Activated CD4-positive, alpha-beta T cell treated with anti-CD3 and anti-CD28 coated beads for 36 hours (primary cell): ENCODE measurements around the gene RNH1. TPM values are rescaled to one million over a fixed set of nuclear protein-coding genes. Genes with fewer than 3 reads are reported as not detected.
"Not testable (repeated sequence)": the region's sequence is repeated elsewhere in the genome, so short reads cannot be mapped to it uniquely, and the experiment has no call there.

Experiments used
- ATAC-seq: fragments of 200-7000 bp; cut with Tn5 transposase; one replicate; pipeline ENCODE4 v1.10.0; 2021; ENCODE audit warnings: mild to moderate bottlenecking, moderate library complexity
- CTCF ChIA-PET: fragments of 350-600 bp; sonication (Branson Sonifier 250); formaldehyde crosslinking; loops from one replicate; lab custom pipeline; 2021; ENCODE audit warnings: antibody characterized with exemption; lab: Charles Lee
- POLR2A ChIA-PET: fragments of 350-600 bp; sonication (Branson Sonifier 250); formaldehyde crosslinking; loops from one replicate; lab custom pipeline; 2021; ENCODE audit warnings: antibody characterized with exemption, inconsistent platforms; lab: Charles Lee
- DNase-seq: peaks from one replicate; pipeline ENCODE4 v3.0.0-alpha.2; 2020
- H3K27ac Mint-ChIP-seq: one replicate; pipeline ENCODE4 v1.8.0; 2021; ENCODE audit warnings: mixed read lengths
- H3K27me3 Mint-ChIP-seq: one replicate; pipeline ENCODE4 v1.8.0; 2021; ENCODE audit warnings: mixed read lengths
- H3K36me3 Mint-ChIP-seq: one replicate; pipeline ENCODE4 v1.8.0; 2021; ENCODE audit warnings: low read depth, mixed read lengths
- H3K4me1 Mint-ChIP-seq: one replicate; pipeline ENCODE4 v1.8.0; 2021; ENCODE audit warnings: mixed read lengths
- H3K4me3 Mint-ChIP-seq: one replicate; pipeline ENCODE4 v1.8.0; 2021; ENCODE audit warnings: mild to moderate bottlenecking, moderate library complexity, mixed read lengths
- H3K9me3 Mint-ChIP-seq: one replicate; pipeline ENCODE4 v1.8.0; 2021; ENCODE audit warnings: low read depth, mixed read lengths
- intact Hi-C, 2 experiments: fragments of 100-400 bp; cut with DNase I in 1 of 2; cut with micrococcal nuclease in 1 of 2; formaldehyde crosslinking; loops; one replicate each; pipeline versions ENCODE4 v1.14.2 to v1.15.1; 2022 to 2024; cut with DNase I, micrococcal nuclease
- total RNA-seq, 2 experiments: library from RNA; stranded (reverse); gene quantifications; one replicate each; pipeline ENCODE4 v1.2.3, GENCODE V29; 2021

Gene RNH1
- total RNA-seq, 2 experiments from 2014 or later: 111 to 116 TPM

GRCh38 chr11:530960-531831 is 24.2 kb upstream of the RNH1 start:
- Mint-ChIP-seq H3K9me3 (no peaks in the 10 kb centered on the region), H3K27ac (no peak overlapping the region), H3K36me3 (peaks cover 1% of the 10 kb centered on the region), H3K4me3 (no peak overlapping the region), H3K4me1 (peaks cover 6% of the 10 kb centered on the region), H3K27me3 (no peaks in the 10 kb centered on the region)
- no peak for DNase-seq
- no peak for ATAC-seq
- ChIA-PET POLR2A (interaction anchor here (0.6 kb wide), 1 partner anchor 288 kb away, joined by 3 read pairs; the partner anchor contains the start of gene PNPLA2), CTCF (no interaction called here)
- intact Hi-C loops: no loop called here

GRCh38 chr11:529728-530411 is 22.8 kb upstream of the RNH1 start:
- Mint-ChIP-seq H3K4me3 (no peak overlapping the region), H3K27me3 (no peaks in the 10 kb centered on the region), H3K9me3 (no peaks in the 10 kb centered on the region), H3K4me1 (peaks cover 5% of the 10 kb centered on the region), H3K27ac (no peak overlapping the region), H3K36me3 (peaks cover 1% of the 10 kb centered on the region)
- ATAC-seq (no peak), DNase-seq (no peak)
- ChIA-PET POLR2A (no interaction called here), CTCF (no interaction called here)
- intact Hi-C loops: no loop called here

GRCh38 chr11:528815-529727 is 22.0 kb upstream of the RNH1 start:
- H3K36me3 Mint-ChIP-seq: peaks cover 1% of the 10 kb centered on the region
- no peak overlapping the region for H3K27ac Mint-ChIP-seq
- intact Hi-C loops: no loop called here
- POLR2A ChIA-PET: no interaction called here
- H3K27me3 Mint-ChIP-seq: no peaks in the 10 kb centered on the region
- no peaks in the 10 kb centered on the region for H3K9me3 Mint-ChIP-seq
- no peak for DNase-seq
- no peak overlapping the region for H3K4me3 Mint-ChIP-seq
- ATAC-seq: peak; percentile 12
- peaks cover 3% of the 10 kb centered on the region for H3K4me1 Mint-ChIP-seq
- CTCF ChIA-PET: no interaction called here

- H3K9me3 Mint-ChIP-seq: no peaks in the 10 kb centered on the region
- ATAC-seq: no peak
- H3K27ac Mint-ChIP-seq: no peak overlapping the region
- ChIA-PET POLR2A (interaction anchor here (0.6 kb wide), 1 partner anchor 298 kb away, joined by 3 read pairs; no protein-coding TSS in a partner anchor), CTCF (no interaction called here)
- H3K4me1 Mint-ChIP-seq: no peaks in the 10 kb centered on the region
- H3K4me3 Mint-ChIP-seq: no peak overlapping the region
- H3K27me3 Mint-ChIP-seq: no peaks in the 10 kb centered on the region
- intact Hi-C loops: no loop called here
- peaks cover 1% of the 10 kb centered on the region for H3K36me3 Mint-ChIP-seq
- DNase-seq: no peak
Observed at GRCh38 chr11:528166-528814, 21.2 kb upstream of the RNH1 start.

- Mint-ChIP-seq H3K27ac (no peak overlapping the region), H3K4me3 (no peak overlapping the region), H3K36me3 (no peaks in the 10 kb centered on the region), H3K27me3 (no peaks in the 10 kb centered on the region), H3K4me1 (no peaks in the 10 kb centered on the region), H3K9me3 (no peaks in the 10 kb centered on the region)
- no peak for ATAC-seq
- no peak for DNase-seq
- ChIA-PET POLR2A (no interaction called here), CTCF (no interaction called here)
- intact Hi-C loops: no loop called here
Observed at GRCh38 chr11:526192-526591, 19.1 kb upstream of the RNH1 start.

- ATAC-seq: no peak
- intact Hi-C loops: no loop called here
- no peak for DNase-seq
- peaks cover 3% of the 10 kb centered on the region for H3K4me1 Mint-ChIP-seq
- H3K27ac Mint-ChIP-seq: no peak overlapping the region
- H3K36me3 Mint-ChIP-seq: peaks cover 2% of the 10 kb centered on the region
- ChIA-PET POLR2A (no interaction called here), CTCF (interaction anchor here (0.6 to 1.1 kb wide), 7 partner anchors 9 to 138 kb away, joined by 3 to 5 read pairs (median 3); no protein-coding TSS in a partner anchor)
- no peaks in the 10 kb centered on the region for H3K27me3 Mint-ChIP-seq
- no peak overlapping the region for H3K4me3 Mint-ChIP-seq
- no peaks in the 10 kb centered on the region for H3K9me3 Mint-ChIP-seq
Observed at GRCh38 chr11:521177-521688, 14.2 kb upstream of the RNH1 start.

- no peak for ATAC-seq
- Mint-ChIP-seq H3K9me3 (peaks cover 2% of the 10 kb centered on the region), H3K36me3 (peaks cover 4% of the 10 kb centered on the region), H3K4me3 (no peak overlapping the region), H3K27me3 (no peaks in the 10 kb centered on the region), H3K27ac (no peak overlapping the region), H3K4me1 (peaks cover 3% of the 10 kb centered on the region)
- ChIA-PET CTCF (interaction anchor here (0.5 to 1.1 kb wide), 7 partner anchors 8 to 112 kb away, joined by 3 to 5 read pairs (median 3); no protein-coding TSS in a partner anchor), POLR2A (no interaction called here)
- intact Hi-C loops: no loop called here
- DNase-seq: peak; percentile 61
Observed at GRCh38 chr11:520428-521176, 13.6 kb upstream of the RNH1 start.

- H3K27ac Mint-ChIP-seq: peak overlapping the region; percentile 85
- H3K36me3 Mint-ChIP-seq: peaks cover 9% of the 10 kb centered on the region
- POLR2A ChIA-PET: interaction anchor here (0.5 to 1.3 kb wide), 3 partner anchors 12 to 252 kb away, joined by 3 to 6 read pairs (median 4); no protein-coding TSS in a partner anchor
- peaks cover 3% of the 10 kb centered on the region for H3K4me1 Mint-ChIP-seq
- CTCF ChIA-PET: interaction anchor here (0.6 to 2.0 kb wide), 24 partner anchors 9 to 309 kb away, joined by 3 to 9 read pairs (median 4); partner anchors contain the start of genes PTDSS2 and RNH1
- peak; percentile 95 for ATAC-seq
- peak overlapping the region; percentile 67 for H3K4me3 Mint-ChIP-seq
- peaks cover 2% of the 10 kb centered on the region for H3K9me3 Mint-ChIP-seq
- H3K27me3 Mint-ChIP-seq: no peaks in the 10 kb centered on the region
- intact Hi-C loops: loop anchor here (1.0 to 2.0 kb wide), 8 partner anchors 11 to 282 kb away; partner anchors contain the start of genes RNH1 (in 2 of the 2), HRAS (in 1 of the 2), PSMD13 (in 1 of the 2) and SIRT3 (in 1 of the 2)
- DNase-seq: peak; percentile 94
Observed at GRCh38 chr11:518463-519202, 11.6 kb upstream of the RNH1 start.

GRCh38 chr11:516918-517685 is 10.1 kb upstream of the RNH1 start:
- H3K4me1 Mint-ChIP-seq, H3K27me3 Mint-ChIP-seq, POLR2A ChIA-PET, H3K9me3 Mint-ChIP-seq, ATAC-seq, H3K4me3 Mint-ChIP-seq, DNase-seq, H3K27ac Mint-ChIP-seq, intact Hi-C loops: not testable (repeated sequence)
- H3K36me3 Mint-ChIP-seq: peaks cover 15% of the 10 kb centered on the region
- CTCF ChIA-PET: interaction anchor here (0.7 kb wide), 1 partner anchor 59 kb away, joined by 4 read pairs; no protein-coding TSS in a partner anchor
